HepG2 (cell line): ENCODE data around the gene MRI1. TPM values are rescaled to one million over a fixed set of nuclear protein-coding genes. Genes with fewer than 3 reads are reported as not detected.

ENCODE experiments used
- AGO2 ChIP-seq: fragments of 200-400 bp; formaldehyde crosslinking; optimal IDR thresholded peaks from 2 replicates; pipeline ENCODE3; 2017; ENCODE audit warnings: mild to moderate bottlenecking, low read depth, low read length, moderate library complexity
- ARID2 ChIP-seq: sonication (generic); formaldehyde crosslinking; IDR thresholded peaks from 2 replicates; pipeline ENCODE4 v1.8.1; 2022; ENCODE audit warnings: mild to moderate bottlenecking, missing genetic modification reagents, borderline replicate concordance
- ATAD3A ChIP-seq: sonication (generic); formaldehyde crosslinking; IDR thresholded peaks from 2 replicates; pipeline ENCODE4 v1.4.0; 2020; ENCODE audit warnings: missing genetic modification reagents
- BRF2 ChIP-seq: sonication (generic); formaldehyde crosslinking; IDR thresholded peaks from 2 replicates; pipeline ENCODE4 v1.8.1; 2022; ENCODE audit warnings: mild to moderate bottlenecking, missing genetic modification reagents
- CBX1 ChIP-seq: IDR thresholded peaks from one replicate; pipeline ENCODE4 v1.6.1; 2016; ENCODE audit warnings: antibody characterized with exemption, low read depth
- FOSL2 ChIP-seq: sonication (generic); formaldehyde crosslinking; IDR thresholded peaks from 2 replicates; pipeline ENCODE4 v1.4.0; 2020; ENCODE audit warnings: missing genetic modification reagents
- IRF2 ChIP-seq: IDR thresholded peaks from 2 replicates; pipeline ENCODE4 v1.6.1; 2018; ENCODE audit warnings: missing genetic modification reagents, missing compliant biosample characterization
- KDM6A ChIP-seq: IDR thresholded peaks from 2 replicates; pipeline ENCODE4 v1.6.1; 2016; ENCODE audit warnings: low read depth
- MEIS2 ChIP-seq: sonication (generic); formaldehyde crosslinking; IDR thresholded peaks from 2 replicates; pipeline ENCODE4 v1.9.0; 2021; ENCODE audit warnings: mild to moderate bottlenecking, missing genetic modification reagents
- RARG ChIP-seq: sonication (generic); formaldehyde crosslinking; IDR thresholded peaks from 2 replicates; pipeline ENCODE4 v1.4.0; 2020; ENCODE audit warnings: low read depth, mild to moderate bottlenecking, missing genetic modification reagents
- SAP130 ChIP-seq: IDR thresholded peaks from 2 replicates; pipeline ENCODE4 v1.6.1; 2016; ENCODE audit warnings: low read depth
- SOX5 ChIP-seq: IDR thresholded peaks from 2 replicates; pipeline ENCODE4 v1.6.1; 2016; ENCODE audit warnings: borderline replicate concordance
- TFAP4 ChIP-seq: sonication (generic); IDR thresholded peaks from 2 replicates; pipeline ENCODE4 v1.6.1; 2016; ENCODE audit warnings: low read depth, borderline replicate concordance
- TSC22D2 ChIP-seq: sonication (generic); formaldehyde crosslinking; IDR thresholded peaks from 2 replicates; pipeline ENCODE4 v1.5.1; 2020; ENCODE audit warnings: missing genetic modification reagents, mild to moderate bottlenecking, borderline replicate concordance
- ZBTB44 ChIP-seq: sonication (generic); formaldehyde crosslinking; IDR thresholded peaks from 2 replicates; pipeline ENCODE4 v1.4.0; 2020; ENCODE audit warnings: missing genetic modification reagents
- ZKSCAN5 ChIP-seq: sonication (generic); formaldehyde crosslinking; IDR thresholded peaks from 2 replicates; pipeline ENCODE4 v1.5.1; 2020; ENCODE audit warnings: mild to moderate bottlenecking, missing genetic modification reagents
- ZNF333 ChIP-seq: sonication (generic); formaldehyde crosslinking; IDR thresholded peaks from 2 replicates; pipeline ENCODE4 v1.4.0; 2020; ENCODE audit warnings: mild to moderate bottlenecking, missing genetic modification reagents, borderline replicate concordance
- ZNF350 ChIP-seq: sonication (generic); formaldehyde crosslinking; IDR thresholded peaks from 2 replicates; pipeline ENCODE4 v1.4.0; 2020; ENCODE audit warnings: mild to moderate bottlenecking, low read depth, missing genetic modification reagents, borderline replicate concordance
- ZNF710 ChIP-seq: sonication (generic); formaldehyde crosslinking; IDR thresholded peaks from 2 replicates; pipeline ENCODE4 v1.5.0; 2020; ENCODE audit warnings: mild to moderate bottlenecking, missing genetic modification reagents, borderline replicate concordance
- ZNF784 ChIP-seq: sonication (generic); formaldehyde crosslinking; IDR thresholded peaks from 2 replicates; pipeline ENCODE4 v1.5.1; 2020; ENCODE audit warnings: missing genetic modification reagents, mild to moderate bottlenecking, borderline replicate concordance
- ZNF792 ChIP-seq: IDR thresholded peaks from 2 replicates; pipeline ENCODE4 v1.6.1; 2016
- polyA plus RNA-seq, 8 experiments: library from polyadenylated mRNA; depleted of rRNA in 3 of 8; stranded (reverse) in 7 of 8; unstranded in 1 of 8; fragments of >200 nt; fragmentation: Illumina TruSeq in 4 of 8; extraction: Trizol in 4 of 8; gene quantifications; 2 replicates each; pipeline versions ENCODE4 v1.2.1 to v1.2.3, GENCODE V29; 2011 to 2016; ENCODE audit warnings: low read depth in 4 of 8, missing spikeins in 1 of 8, mixed read lengths in 1 of 8; ENCODE audit not compliant: insufficient read depth in 1 of 8
- total RNA-seq, 5 experiments: library from RNA; depleted of rRNA; stranded (reverse); fragments of >200 nt; fragmentation: Illumina TruSeq; extraction: Trizol; gene quantifications; 2 replicates each; pipeline ENCODE4 v1.2.3, GENCODE V29; 2016; ENCODE audit warnings: low read depth in 1 of 5

Gene MRI1
- total and polyA plus RNA-seq, 2 of the 13 experiments (the other 11 are each of a cell fraction or from before 2014, with no cell fraction given): 20.1 to 20.6 TPM

GRCh38 chr19:13731147-13731964 is 33.0 kb upstream of the MRI1 start (continued):
- TF ChIP-seq ZNF710 (CRISPR knock-in tag): 0 out of 2 replicates have a peak, but pooled peaks have one; percentile 51
- TF ChIP-seq ZNF792 (CRISPR knock-in tag): no peak; the same call in 1 of the 2 replicates
- no peak for TF ChIP-seq MEIS2
- no peak for TF ChIP-seq RARG (CRISPR knock-in tag)
- TF ChIP-seq CBX1: no peak
- 0 out of 2 replicates have a peak, but pooled peaks have one; percentile 27 for TF ChIP-seq TSC22D2 (CRISPR knock-in tag)
- TF ChIP-seq ZNF333 (CRISPR knock-in tag): no peak
- TF ChIP-seq TFAP4: no peak
- no peak for TF ChIP-seq ZNF784 (CRISPR knock-in tag)
- TF ChIP-seq FOSL2 (CRISPR knock-in tag): peak; percentile 80
- TF ChIP-seq SOX5: peak; percentile 91
- TF ChIP-seq KDM6A (CRISPR knock-in tag): no peak
- TF ChIP-seq ZNF350 (CRISPR knock-in tag): peak; percentile 51; the same call in 1 of the 2 replicates
- TF ChIP-seq SAP130 (CRISPR knock-in tag): peak; percentile 82
- TF ChIP-seq IRF2 (CRISPR knock-in tag): no peak; the same call in 1 of the 2 replicates
- no peak for TF ChIP-seq AGO2
- TF ChIP-seq ZBTB44 (CRISPR knock-in tag): no peak
- TF ChIP-seq ARID2 (CRISPR knock-in tag): no peak
- no peak for TF ChIP-seq BRF2 (CRISPR knock-in tag)
- no peak for TF ChIP-seq ATAD3A (CRISPR knock-in tag)
- TF ChIP-seq ZKSCAN5 (CRISPR knock-in tag): no peak
